ENCODE data around the gene PRDX5. TPM values are rescaled to one million over a fixed set of nuclear protein-coding genes. Genes with fewer than 3 reads are reported as not detected.
"Not testable (repeated sequence)": the region's sequence is repeated elsewhere in the genome, so short reads cannot be mapped to it uniquely, and the experiment has no call there.

PRDX5 gene
- total and polyA plus RNA-seq, 9 of the 15 experiments (the other 6 are each of a cell fraction or from before 2014, with no cell fraction given), result 40.8 to 327 (median 204) TPM

DNA sequence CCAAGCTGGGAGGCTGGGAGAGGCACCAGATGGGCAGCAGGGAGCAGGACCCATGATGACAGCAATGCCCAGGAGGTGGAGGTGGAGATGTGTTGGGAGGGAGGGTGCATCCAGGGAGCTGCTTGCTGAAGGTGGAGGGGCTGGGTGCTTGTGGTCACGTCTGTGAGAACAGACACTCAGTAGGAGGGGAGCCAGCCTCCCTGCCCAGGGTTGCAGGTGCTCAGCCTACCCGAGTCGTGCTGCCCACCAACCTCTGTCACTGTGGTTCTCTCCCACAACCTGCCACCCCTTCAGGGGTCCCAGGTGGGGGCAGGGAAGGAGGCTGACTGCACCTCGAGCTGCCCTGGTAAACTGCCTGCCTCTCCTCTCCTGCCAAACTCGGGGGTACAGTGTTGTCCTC is 5.5 kb downstream of the PRDX5 start:
- Histone ChIP-seq H2AFZ (ENCODE audit: low read depth, low read length) (no peak overlapping the region), H4K20me1 (replicated peaks; ENCODE audit: control insufficient read depth, insufficient read depth, low read length) (no peaks in the 10 kb centered on the region), H3K4me3 (no peak overlapping the region), H3K79me2 (ENCODE audit: control insufficient read depth, insufficient read depth, low read length) (peaks cover 14% of the 10 kb centered on the region), H3K27ac (ENCODE audit: extremely low read depth, low read depth, low read length) (no peak overlapping the region; the same call in 2 of the 3 replicates), H3K36me3 (ENCODE audit: control insufficient read depth, insufficient read depth, low read length) (peaks cover 26% of the 10 kb centered on the region; the same call in 1 of the 3 replicates), H3K9ac (ENCODE audit: insufficient read depth in 1 of 2, low read depth in 2 of 2, low read length in 2 of 2) (peak overlapping the region in 1 of 2 experiments; percentile 87; a peak in 2 of 4 replicates), H3K9me1 (ENCODE audit: control insufficient read depth, insufficient read depth, low read length) (no peaks in the 10 kb centered on the region), H3K27me3 (ENCODE audit: control insufficient read depth in 2 of 2, insufficient read depth in 2 of 2, low read length in 2 of 2) (no peaks in the 10 kb centered on the region), H3K4me1 (replicated peaks in 1 of 2; ENCODE audit: control insufficient read depth in 2 of 2, insufficient read depth in 2 of 2, low read length in 2 of 2) (peaks cover 10 to 37% of the 10 kb centered on the region in 2 experiments; a peak in 4 of 5 replicates), H3K9me3 (replicated peaks; ENCODE audit: control insufficient read depth, insufficient read depth, low read depth, low read length) (no peaks in the 10 kb centered on the region), H3K4me2 (ENCODE audit: insufficient read depth, low read length) (no peak overlapping the region)
- POLR2A ChIA-PET, result interaction anchor here (0.5 to 1.2 kb wide), 5 partner anchors 8 to 661 kb away, joined by 3 to 15 read pairs (median 3); no protein-coding TSS in a partner anchor
- FAIRE-seq, result no peak
- DNase-seq (ENCODE audit: extremely low read depth in 1 of 4, low spot score in 3 of 4), result no peak
- in situ Hi-C loops (cut with MboI) (no loop called here), intact Hi-C loops (cut with micrococcal nuclease) (no loop called here)
- TF ChIP-seq RBFOX2 (IDR thresholded peaks at IDR 0.05; ENCODE audit: low read depth, low read length) (peak; percentile 42; the same call in 1 of the 2 replicates), MIER1 (IDR thresholded peaks at IDR 0.05; ENCODE audit: low read depth) (no peak), MAFK (IDR thresholded peaks at IDR 0.05; ENCODE audit: low read length) (no peak), NR2C1 (IDR thresholded peaks at IDR 0.05) (no peak), NR2C1 (tag; IDR thresholded peaks at IDR 0.05) (no peak), FOXJ2 (tag; IDR thresholded peaks at IDR 0.05) (no peak)
- ATAC-seq, result no peak
- WGBS (ENCODE audit: insufficient coverage, low coverage, missing lambda C conversion rate), result 42% methylated on average over 2 of the region's 5 CpGs
- no TSS peak for BruUV-seq (replicated peaks)
- CTCF ChIA-PET (ENCODE audit: low intra/inter-chr PET ratio), result no interaction called here

- peaks cover 26% of the 10 kb centered on the region; the same call in 1 of the 3 replicates for H3K36me3 ChIP-seq (ENCODE audit: control insufficient read depth, insufficient read depth, low read length)
- ATAC-seq, result peak; percentile 10; the same call in 1 of the 3 replicates
- BruUV-seq (replicated peaks); H3K79me2 ChIP-seq (ENCODE audit: control insufficient read depth, insufficient read depth, low read length); H3K4me3 ChIP-seq; DNase-seq (ENCODE audit: extremely low read depth in 1 of 4, low spot score in 3 of 4); H3K4me2 ChIP-seq (ENCODE audit: insufficient read depth, low read length); FAIRE-seq; H4K20me1 ChIP-seq (replicated peaks; ENCODE audit: control insufficient read depth, insufficient read depth, low read length); in situ Hi-C loops (cut with MboI); H3K27ac ChIP-seq (ENCODE audit: extremely low read depth, low read depth, low read length); intact Hi-C loops (cut with micrococcal nuclease); H3K9me3 ChIP-seq (replicated peaks; ENCODE audit: control insufficient read depth, insufficient read depth, low read depth, low read length); H2AFZ ChIP-seq (ENCODE audit: low read depth, low read length); CTCF ChIA-PET (ENCODE audit: low intra/inter-chr PET ratio); H3K27me3 ChIP-seq (ENCODE audit: control insufficient read depth in 2 of 2, insufficient read depth in 2 of 2, low read length in 2 of 2); H3K9me1 ChIP-seq (ENCODE audit: control insufficient read depth, insufficient read depth, low read length): not testable (repeated sequence)
- H3K9ac ChIP-seq (ENCODE audit: insufficient read depth in 1 of 2, low read depth in 2 of 2, low read length in 2 of 2), result peak overlapping the region in 1 of 2 experiments; percentile 84; a peak in 2 of 4 replicates
- POLR2A ChIA-PET, result interaction anchor here (0.6 to 1.6 kb wide), 6 partner anchors 8 to 268 kb away, joined by 3 to 15 read pairs (median 3); no protein-coding TSS in a partner anchor
- H3K4me1 ChIP-seq (replicated peaks in 1 of 2; ENCODE audit: control insufficient read depth in 2 of 2, insufficient read depth in 2 of 2, low read length in 2 of 2), result peaks cover 8 to 33% of the 10 kb centered on the region in 2 experiments; a peak in 4 of 5 replicates
- TF ChIP-seq POLR2G (IDR thresholded peaks at IDR 0.05; ENCODE audit: low read depth, low read length), result peak; percentile 27; the same call in 1 of the 2 replicates
- TF ChIP-seq, protein P1, sequence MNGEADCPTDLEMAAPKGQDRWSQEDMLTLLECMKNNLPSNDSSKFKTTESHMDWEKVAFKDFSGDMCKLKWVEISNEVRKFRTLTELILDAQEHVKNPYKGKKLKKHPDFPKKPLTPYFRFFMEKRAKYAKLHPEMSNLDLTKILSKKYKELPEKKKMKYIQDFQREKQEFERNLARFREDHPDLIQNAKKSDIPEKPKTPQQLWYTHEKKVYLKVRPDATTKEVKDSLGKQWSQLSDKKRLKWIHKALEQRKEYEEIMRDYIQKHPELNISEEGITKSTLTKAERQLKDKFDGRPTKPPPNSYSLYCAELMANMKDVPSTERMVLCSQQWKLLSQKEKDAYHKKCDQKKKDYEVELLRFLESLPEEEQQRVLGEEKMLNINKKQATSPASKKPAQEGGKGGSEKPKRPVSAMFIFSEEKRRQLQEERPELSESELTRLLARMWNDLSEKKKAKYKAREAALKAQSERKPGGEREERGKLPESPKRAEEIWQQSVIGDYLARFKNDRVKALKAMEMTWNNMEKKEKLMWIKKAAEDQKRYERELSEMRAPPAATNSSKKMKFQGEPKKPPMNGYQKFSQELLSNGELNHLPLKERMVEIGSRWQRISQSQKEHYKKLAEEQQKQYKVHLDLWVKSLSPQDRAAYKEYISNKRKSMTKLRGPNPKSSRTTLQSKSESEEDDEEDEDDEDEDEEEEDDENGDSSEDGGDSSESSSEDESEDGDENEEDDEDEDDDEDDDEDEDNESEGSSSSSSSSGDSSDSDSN (IDR thresholded peaks at IDR 0.05; ENCODE audit: borderline replicate concordance in 1 of 2, low read depth in 2 of 2, low read length in 2 of 2), result peak in 1 of 2 experiments; percentile 36; a peak in 1 of 4 replicates
- 0 out of 2 replicates have a peak, but pooled peaks have one; percentile 20 for TF ChIP-seq MAX (CRISPR knock-in tag; IDR thresholded peaks at IDR 0.05)
- peak; percentile 64 for TF ChIP-seq ZFX (CRISPR knock-in tag; IDR thresholded peaks at IDR 0.05)
- 83% methylated on average over 4 of the region's 4 CpGs for WGBS (ENCODE audit: insufficient coverage, low coverage, missing lambda C conversion rate)
These were observed 6.1 kb downstream of the PRDX5 start for GRCh38 chr11:64323984-64324383.
